C4-2B (cell line): ENCODE data around the gene SMCO1.

ENCODE experiments used
- CTCF ChIP-seq: fragments of 450-650 bp; conservative IDR thresholded peaks from 2 replicates; pipeline ENCODE4 v1.5.1; 2017; ENCODE audit warnings: mild to moderate bottlenecking
- ZFX ChIP-seq: fragments of 450-650 bp; IDR thresholded peaks from 2 replicates; pipeline ENCODE4 v1.6.1; 2017

GRCh38 chr3:196557236-196557635, 42.1 kb upstream of the SMCO1 start:
- TF ChIP-seq CTCF: no peak
- no peak for TF ChIP-seq ZFX
